GM20000 (cell line): ENCODE data around the gene SLC22A23.

ENCODE experiments used
- DNase-seq: peaks from one replicate; pipeline ENCODE4 v3.0.0; 2012; ENCODE audit warnings: low spot score
- TF ChIP-seq, protein P1 (sequence below): IDR thresholded peaks from 2 replicates; pipeline ENCODE4 v1.5.1; 2012; ENCODE audit warnings: mild to moderate bottlenecking, control low read depth; ENCODE audit errors: extremely low read depth, missing control alignments

SLC22A23 gene

GRCh38 chr6:3425574-3425973 lies 31.3 kb downstream of the SLC22A23 start:
- TF ChIP-seq, protein P1, sequence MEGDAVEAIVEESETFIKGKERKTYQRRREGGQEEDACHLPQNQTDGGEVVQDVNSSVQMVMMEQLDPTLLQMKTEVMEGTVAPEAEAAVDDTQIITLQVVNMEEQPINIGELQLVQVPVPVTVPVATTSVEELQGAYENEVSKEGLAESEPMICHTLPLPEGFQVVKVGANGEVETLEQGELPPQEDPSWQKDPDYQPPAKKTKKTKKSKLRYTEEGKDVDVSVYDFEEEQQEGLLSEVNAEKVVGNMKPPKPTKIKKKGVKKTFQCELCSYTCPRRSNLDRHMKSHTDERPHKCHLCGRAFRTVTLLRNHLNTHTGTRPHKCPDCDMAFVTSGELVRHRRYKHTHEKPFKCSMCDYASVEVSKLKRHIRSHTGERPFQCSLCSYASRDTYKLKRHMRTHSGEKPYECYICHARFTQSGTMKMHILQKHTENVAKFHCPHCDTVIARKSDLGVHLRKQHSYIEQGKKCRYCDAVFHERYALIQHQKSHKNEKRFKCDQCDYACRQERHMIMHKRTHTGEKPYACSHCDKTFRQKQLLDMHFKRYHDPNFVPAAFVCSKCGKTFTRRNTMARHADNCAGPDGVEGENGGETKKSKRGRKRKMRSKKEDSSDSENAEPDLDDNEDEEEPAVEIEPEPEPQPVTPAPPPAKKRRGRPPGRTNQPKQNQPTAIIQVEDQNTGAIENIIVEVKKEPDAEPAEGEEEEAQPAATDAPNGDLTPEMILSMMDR = no peak
- DNase-seq = no peak

- TF ChIP-seq, protein P1 = no peak
- no peak for DNase-seq
Observed at GRCh38 chr6:3424185-3424927, 32.5 kb downstream of the SLC22A23 start.

- no peak for DNase-seq
- TF ChIP-seq, protein P1 = no peak
Observed at GRCh38 chr6:3423439-3424184, 33.2 kb downstream of the SLC22A23 start.

- TF ChIP-seq, protein P1 = no peak
- no peak for DNase-seq
Observed at GRCh38 chr6:3422435-3423070, 34.3 kb downstream of the SLC22A23 start.

DNA sequence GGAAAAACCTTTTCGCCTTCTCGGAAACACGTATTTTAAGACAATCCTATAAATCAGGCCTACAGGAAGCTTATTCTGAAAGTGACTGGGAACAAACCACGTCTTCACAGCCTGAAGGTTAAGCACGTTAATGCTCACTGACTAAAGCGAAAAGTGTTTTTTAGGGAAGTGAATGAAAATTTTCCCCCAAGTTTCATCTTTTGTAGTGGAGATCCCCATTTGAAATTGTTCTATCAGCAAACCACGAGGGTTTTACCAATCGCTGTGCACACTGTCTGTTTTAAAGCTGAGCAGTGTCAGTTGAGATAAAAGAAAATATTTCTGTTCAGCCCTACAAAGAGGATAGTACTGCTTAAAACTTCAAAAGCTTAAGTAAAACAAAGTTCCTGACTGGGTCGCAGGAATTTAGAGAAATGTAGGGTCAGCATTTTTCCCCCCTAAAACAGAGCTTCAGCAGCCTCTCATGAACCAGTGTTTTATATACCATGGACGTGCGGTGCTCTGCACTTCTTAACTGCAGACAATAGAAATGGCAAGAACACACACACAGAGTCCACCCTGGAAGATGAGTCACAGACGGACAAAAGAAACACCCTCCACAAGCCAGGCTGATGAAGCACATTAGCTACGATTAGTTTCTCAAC lies 34.9 kb downstream of the SLC22A23 start:
- TF ChIP-seq, protein P1 = no peak
- no peak for DNase-seq

DNA sequence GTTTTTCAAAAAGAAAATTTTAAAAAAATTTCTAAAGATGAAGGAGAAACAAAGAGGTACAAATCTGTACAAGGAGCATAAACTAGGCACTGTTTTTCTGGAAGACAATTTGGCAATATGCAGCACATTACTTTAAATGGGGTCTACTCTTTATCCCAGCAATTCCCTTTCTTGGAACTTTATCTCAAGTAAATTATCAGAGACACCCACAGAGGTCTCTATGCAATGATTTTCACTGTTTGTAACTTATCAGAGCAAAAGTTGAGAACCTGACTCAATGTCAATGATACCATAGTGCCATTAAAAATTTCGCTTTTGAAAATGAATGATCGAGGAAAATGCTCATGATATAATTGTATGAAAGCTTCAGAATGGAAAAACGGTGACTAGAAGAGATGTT lies 35.7 kb downstream of the SLC22A23 start:
- DNase-seq = no peak
- TF ChIP-seq, protein P1 = no peak
